Activated gamma-delta T cell treated with anti-CD3 and anti-CD28 coated beads, Interleukin-2, amount 50 U/mL, for 16 hours (primary cell): Measurements from ENCODE around the gene POM121L2.
"Not testable (repeated sequence)": the region's sequence is repeated elsewhere in the genome, so short reads cannot be mapped to it uniquely, and the experiment has no call there.

ENCODE experiments used
- DNase-seq: peaks from one replicate; pipeline ENCODE4 v3.0.0-alpha.2; 2020; ENCODE audit warnings: low read depth

The POM121L2 gene

GRCh38 chr6:27293436-27294098, 18.5 kb downstream of the POM121L2 start:
- no peak for DNase-seq

GRCh38 chr6:27290850-27291208, 21.2 kb downstream of the POM121L2 start:
- no peak for DNase-seq

GRCh38 chr6:27290065-27290849, 21.8 kb downstream of the POM121L2 start:
- DNase-seq: no peak

- no peak for DNase-seq
Observed at GRCh38 chr6:27288136-27289044, 23.7 kb downstream of the POM121L2 start.

GRCh38 chr6:27287751-27288135, 24.3 kb downstream of the POM121L2 start:
- DNase-seq: no peak

GRCh38 chr6:27286141-27286540, 25.9 kb downstream of the POM121L2 start:
- DNase-seq: no peak

- DNase-seq: no peak
Observed at GRCh38 chr6:27283279-27283678, 28.8 kb downstream of the POM121L2 start.

- DNase-seq: no peak
Observed at GRCh38 chr6:27281569-27281968, 30.5 kb downstream of the POM121L2 start.

GRCh38 chr6:27281105-27281539, 31.0 kb downstream of the POM121L2 start:
- DNase-seq: no peak

- no peak for DNase-seq
Observed at GRCh38 chr6:27280540-27281000, 31.5 kb downstream of the POM121L2 start.

- DNase-seq: no peak
Observed at GRCh38 chr6:27280064-27280539, 32.0 kb downstream of the POM121L2 start.

- no peak for DNase-seq
Observed at GRCh38 chr6:27279513-27280063, 32.5 kb downstream of the POM121L2 start.

- no peak for DNase-seq
Observed at GRCh38 chr6:27275025-27275956, 36.8 kb downstream of the POM121L2 start.

GRCh38 chr6:27273783-27274182, 38.3 kb downstream of the POM121L2 start:
- DNase-seq: no peak

GRCh38 chr6:27268803-27269202, 43.3 kb downstream of the POM121L2 start:
- DNase-seq: no peak

- DNase-seq: no peak
Observed at GRCh38 chr6:27267857-27268434, 44.1 kb downstream of the POM121L2 start.

- DNase-seq: not testable (repeated sequence)
Observed at GRCh38 chr6:27267003-27267402, 45.1 kb downstream of the POM121L2 start.

GRCh38 chr6:27263886-27264285, 48.2 kb downstream of the POM121L2 start:
- DNase-seq: no peak

GRCh38 chr6:27260836-27261375, 51.2 kb downstream of the POM121L2 start:
- DNase-seq: no peak

GRCh38 chr6:27260369-27260768, 51.7 kb downstream of the POM121L2 start:
- DNase-seq: no peak
